MCF 10A (cell line): Measurements from ENCODE around the gene TMEM119. TPM values are rescaled to one million over a fixed set of nuclear protein-coding genes. Genes with fewer than 3 reads are reported as not detected.

Experiments used
- BruUV-seq: library from RNA; stranded (reverse); fragments of 400-500 nt; replicated peaks from 2 replicates; lab custom pipeline; 2021; lab: Mats Ljungman, UMichigan
- CTCF ChIA-PET: fragments of 300-600 bp; sonication (Branson Sonifier 250); formaldehyde crosslinking; extraction: SDS; loops from one replicate; lab custom pipeline; 2021; ENCODE audit warnings: antibody characterized with exemption, inconsistent platforms; lab: Yijun Ruan, JAX
- POLR2A ChIA-PET: fragments of 300-600, 350-650 bp; sonication (Branson Sonifier 250); formaldehyde crosslinking; extraction: SDS; loops from one replicate; lab custom pipeline; 2020; ENCODE audit warnings: antibody characterized with exemption, inconsistent platforms; lab: Yijun Ruan, JAX
- DNase-seq: peaks from one replicate; pipeline ENCODE4 v3.0.0-alpha.2; 2018; ENCODE audit not compliant: unreplicated experiment
- H3K27ac Mint-ChIP-seq: one replicate; pipeline ENCODE4 v1.8.0; 2022; ENCODE audit warnings: mild to moderate bottlenecking, low read depth, mixed read lengths; ENCODE audit not compliant: unreplicated experiment
- H3K27me3 Mint-ChIP-seq: one replicate; pipeline ENCODE4 v1.8.0; 2022; ENCODE audit warnings: mixed read lengths; ENCODE audit not compliant: insufficient read depth, unreplicated experiment
- H3K36me3 Mint-ChIP-seq: one replicate; pipeline ENCODE4 v1.8.0; 2022; ENCODE audit warnings: mild to moderate bottlenecking, moderate library complexity, mixed read lengths; ENCODE audit not compliant: insufficient read depth, unreplicated experiment
- H3K4me1 Mint-ChIP-seq: one replicate; pipeline ENCODE4 v1.8.0; 2022; ENCODE audit warnings: mixed read lengths; ENCODE audit not compliant: insufficient read depth, unreplicated experiment
- H3K4me3 Mint-ChIP-seq: one replicate; pipeline ENCODE4 v1.8.0; 2022; ENCODE audit warnings: mild to moderate bottlenecking, moderate library complexity, mixed read lengths; ENCODE audit not compliant: unreplicated experiment
- H3K9me3 Mint-ChIP-seq: one replicate; pipeline ENCODE4 v1.8.0; 2022; ENCODE audit warnings: mixed read lengths; ENCODE audit not compliant: unreplicated experiment
- CTCF ChIP-seq: fragments of 200-600 bp; IDR thresholded peaks from one replicate; pipeline ENCODE4 v1.8.0; 2022; ENCODE audit warnings: antibody characterized with exemption, mild to moderate bottlenecking; ENCODE audit not compliant: unreplicated experiment
- intact Hi-C: fragments of 100-400 bp; cut with micrococcal nuclease; formaldehyde crosslinking; loops from 2 replicates; pipeline ENCODE4 v1.14.1; 2022
- total RNA-seq: library from RNA; stranded (reverse); gene quantifications from 2 replicates; pipeline ENCODE4 v1.2.3, GENCODE V29; 2022

Gene TMEM119
- total RNA-seq, 1 experiment from 2014 or later: not detected

- no peaks in the 10 kb centered on the region for H3K27me3 Mint-ChIP-seq
- POLR2A ChIA-PET: no interaction called here
- TF ChIP-seq CTCF: peak; percentile 16
- no TSS peak for BruUV-seq
- no peak overlapping the region for H3K4me3 Mint-ChIP-seq
- no peaks in the 10 kb centered on the region for H3K36me3 Mint-ChIP-seq
- peak; percentile 84 for DNase-seq
- H3K4me1 Mint-ChIP-seq: peaks cover 6% of the 10 kb centered on the region
- no peaks in the 10 kb centered on the region for H3K9me3 Mint-ChIP-seq
- intact Hi-C loops: no loop called here
- CTCF ChIA-PET: interaction anchor here (0.6 to 1.4 kb wide), 5 partner anchors 9 to 696 kb away, joined by 3 to 6 read pairs (median 3); no protein-coding TSS in a partner anchor
- H3K27ac Mint-ChIP-seq: no peak overlapping the region
Measured at GRCh38 chr12:108611884-108612415, 14.1 kb upstream of the TMEM119 start.

GRCh38 chr12:108610856-108611605 is 13.1 kb upstream of the TMEM119 start:
- no peaks in the 10 kb centered on the region for H3K36me3 Mint-ChIP-seq
- POLR2A ChIA-PET: interaction anchor here (0.9 kb wide), 1 partner anchor 45 kb away, joined by 4 read pairs; no protein-coding TSS in a partner anchor
- no peak overlapping the region for H3K4me3 Mint-ChIP-seq
- H3K9me3 Mint-ChIP-seq: no peaks in the 10 kb centered on the region
- peaks cover 6% of the 10 kb centered on the region for H3K4me1 Mint-ChIP-seq
- TF ChIP-seq CTCF: no peak
- intact Hi-C loops: no loop called here
- no peak for DNase-seq
- CTCF ChIA-PET: interaction anchor here (0.6 to 1.4 kb wide), 5 partner anchors 8 to 894 kb away, joined by 3 to 6 read pairs (median 5); no protein-coding TSS in a partner anchor
- H3K27me3 Mint-ChIP-seq: no peaks in the 10 kb centered on the region
- BruUV-seq: no TSS peak
- no peak overlapping the region for H3K27ac Mint-ChIP-seq

GRCh38 chr12:108610336-108610815 is 12.5 kb upstream of the TMEM119 start:
- no peak overlapping the region for H3K4me3 Mint-ChIP-seq

More at GRCh38 chr12:108610336-108610815, 12.5 kb upstream of the TMEM119 start:
- Mint-ChIP-seq H3K36me3 (no peaks in the 10 kb centered on the region), H3K9me3 (no peaks in the 10 kb centered on the region), H3K27me3 (no peaks in the 10 kb centered on the region), H3K27ac (no peak overlapping the region), H3K4me1 (peaks cover 6% of the 10 kb centered on the region)
- no TSS peak for BruUV-seq
- intact Hi-C loops: no loop called here
- POLR2A ChIA-PET: interaction anchor here (0.9 kb wide), 1 partner anchor 44 kb away, joined by 4 read pairs; no protein-coding TSS in a partner anchor
- CTCF ChIA-PET: interaction anchor here (0.6 to 1.4 kb wide), 4 partner anchors 9 to 895 kb away, joined by 3 to 6 read pairs (median 5); no protein-coding TSS in a partner anchor
- no peak for DNase-seq
- no peak for TF ChIP-seq CTCF
